HG03135 (cell line): ENCODE data around the gene NYAP1.
A peak's percentile ranks its signal among the peaks of the same experiment; 100 is the strongest.
"Not testable (repeated sequence)": the region's sequence is repeated elsewhere in the genome, so short reads cannot be mapped to it uniquely, and the experiment has no call there.

ENCODE experiments used
- ATAC-seq: cut with Tn5 transposase; IDR thresholded peaks from one replicate; pipeline ENCODE4 v1.9.1; 2021; ENCODE audit warnings: mild to moderate bottlenecking, moderate library complexity; ENCODE audit not compliant: unreplicated experiment

NYAP1 gene

GRCh38 chr7:100481466-100481865, 2.3 kb upstream of the NYAP1 start:
- no peak for ATAC-seq

- ATAC-seq: no peak
Observed at GRCh38 chr7:100482728-100483089, 1.0 kb upstream of the NYAP1 start.

- ATAC-seq: peak; percentile 51
Observed at GRCh38 chr7:100483090-100483721, 521 bp upstream of the NYAP1 start.

- ATAC-seq: no peak
Observed at GRCh38 chr7:100484673-100485045, 932 bp downstream of the NYAP1 start.

GRCh38 chr7:100485471-100485876, 1.7 kb downstream of the NYAP1 start:
- no peak for ATAC-seq

GRCh38 chr7:100486111-100486636, 2.4 kb downstream of the NYAP1 start:
- ATAC-seq: no peak

GRCh38 chr7:100486753-100487446, 3.2 kb downstream of the NYAP1 start:
- ATAC-seq: no peak

GRCh38 chr7:100488333-100489095, 4.8 kb downstream of the NYAP1 start:
- ATAC-seq: no peak

GRCh38 chr7:100489121-100489520, 5.4 kb downstream of the NYAP1 start:
- no peak for ATAC-seq

GRCh38 chr7:100489824-100490223, 6.1 kb downstream of the NYAP1 start:
- ATAC-seq: no peak

- no peak for ATAC-seq
Observed at GRCh38 chr7:100490483-100491191, 6.9 kb downstream of the NYAP1 start.

- ATAC-seq: no peak
Observed at GRCh38 chr7:100491192-100491578, 7.5 kb downstream of the NYAP1 start.

GRCh38 chr7:100492738-100493475, 9.2 kb downstream of the NYAP1 start:
- ATAC-seq: no peak

- ATAC-seq: no peak
Observed at GRCh38 chr7:100493476-100494264, 9.9 kb downstream of the NYAP1 start.

- ATAC-seq: no peak
Observed at GRCh38 chr7:100496509-100496908, 12.8 kb downstream of the NYAP1 start.

- ATAC-seq: not testable (repeated sequence)
Observed at GRCh38 chr7:100500743-100501142, 17.0 kb downstream of the NYAP1 start.

GRCh38 chr7:100504031-100504430, 20.3 kb downstream of the NYAP1 start:
- not testable (repeated sequence) for ATAC-seq

GRCh38 chr7:100504887-100505611, 21.3 kb downstream of the NYAP1 start:
- no peak for ATAC-seq

GRCh38 chr7:100506356-100506923, 22.7 kb downstream of the NYAP1 start:
- no peak for ATAC-seq
